ENCODE data around the gene ECE1.

DNA sequence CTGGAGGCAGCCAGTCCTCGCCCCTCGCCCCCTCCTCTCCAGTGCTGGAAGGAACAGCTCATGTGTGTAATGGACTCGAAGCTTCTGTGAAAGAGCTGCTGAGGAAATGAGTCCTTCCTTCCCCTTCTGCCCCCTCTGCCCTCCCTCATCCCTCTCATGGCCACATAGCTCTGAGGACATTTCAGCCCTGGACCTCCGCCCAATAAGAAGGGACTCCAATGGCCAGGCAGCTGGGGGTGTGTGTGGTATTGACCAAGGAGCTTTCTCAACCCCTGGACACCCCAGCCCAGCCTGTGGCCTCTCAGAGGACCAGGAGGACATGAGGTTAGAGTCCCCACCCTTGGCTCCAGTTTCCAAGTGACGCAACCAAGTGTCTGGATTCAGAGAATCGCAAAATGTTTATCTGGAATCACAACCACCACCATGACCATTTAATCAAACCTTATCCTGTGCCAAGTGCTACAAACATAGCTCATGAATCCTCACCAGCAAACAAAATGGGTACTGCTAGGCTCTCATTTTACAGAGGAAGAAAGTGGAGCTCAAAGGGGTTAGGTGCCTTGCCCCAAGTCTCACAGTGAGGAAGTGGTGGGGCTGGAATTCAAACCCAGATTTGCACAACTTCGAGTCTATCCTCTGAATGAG is 47.8 kb upstream of the ECE1 start:
- no peak for TF ChIP-seq POLR2A (IDR thresholded peaks at IDR 0.05)
- TF ChIP-seq, protein P1, sequence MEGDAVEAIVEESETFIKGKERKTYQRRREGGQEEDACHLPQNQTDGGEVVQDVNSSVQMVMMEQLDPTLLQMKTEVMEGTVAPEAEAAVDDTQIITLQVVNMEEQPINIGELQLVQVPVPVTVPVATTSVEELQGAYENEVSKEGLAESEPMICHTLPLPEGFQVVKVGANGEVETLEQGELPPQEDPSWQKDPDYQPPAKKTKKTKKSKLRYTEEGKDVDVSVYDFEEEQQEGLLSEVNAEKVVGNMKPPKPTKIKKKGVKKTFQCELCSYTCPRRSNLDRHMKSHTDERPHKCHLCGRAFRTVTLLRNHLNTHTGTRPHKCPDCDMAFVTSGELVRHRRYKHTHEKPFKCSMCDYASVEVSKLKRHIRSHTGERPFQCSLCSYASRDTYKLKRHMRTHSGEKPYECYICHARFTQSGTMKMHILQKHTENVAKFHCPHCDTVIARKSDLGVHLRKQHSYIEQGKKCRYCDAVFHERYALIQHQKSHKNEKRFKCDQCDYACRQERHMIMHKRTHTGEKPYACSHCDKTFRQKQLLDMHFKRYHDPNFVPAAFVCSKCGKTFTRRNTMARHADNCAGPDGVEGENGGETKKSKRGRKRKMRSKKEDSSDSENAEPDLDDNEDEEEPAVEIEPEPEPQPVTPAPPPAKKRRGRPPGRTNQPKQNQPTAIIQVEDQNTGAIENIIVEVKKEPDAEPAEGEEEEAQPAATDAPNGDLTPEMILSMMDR (IDR thresholded peaks at IDR 0.05), result no peak

Measured in heart left ventricle (tissue), 13 donors.